Fibroblast of lung (primary cell): ENCODE results near the gene DEPP1. TPM values are rescaled to one million over a fixed set of nuclear protein-coding genes. Genes with fewer than 3 reads are reported as not detected.

Experiments
- DNase-seq, 2 donors: peaks; one replicate each; pipeline versions ENCODE4 v3.0.0 to v3.0.0-alpha.2; 2010; ENCODE audit warnings: low read depth in 2 of 2
- H2AFZ ChIP-seq: 2 replicates; pipeline ENCODE4 v1.5.1; 2012; ENCODE audit warnings: low read length, control low read depth, inconsistent platforms
- H3K27ac ChIP-seq: 2 replicates; pipeline ENCODE4 v1.5.1; 2011; ENCODE audit warnings: low read length, control low read depth; ENCODE audit not compliant: insufficient read depth
- H3K27me3 ChIP-seq: 2 replicates; pipeline ENCODE4 v1.5.1; 2011; ENCODE audit warnings: mild to moderate bottlenecking, low read length; ENCODE audit not compliant: control insufficient read depth, insufficient read depth
- H3K36me3 ChIP-seq: 2 replicates; pipeline ENCODE4 v1.5.1; 2011; ENCODE audit warnings: low read length; ENCODE audit not compliant: control insufficient read depth, insufficient read depth
- H3K4me1 ChIP-seq: 2 replicates; pipeline ENCODE4 v1.5.1; 2011; ENCODE audit warnings: low read length; ENCODE audit not compliant: control insufficient read depth, insufficient read depth; ENCODE audit errors: extremely low read depth
- H3K4me2 ChIP-seq: 2 replicates; pipeline ENCODE4 v1.5.1; 2011; ENCODE audit warnings: low read length, control low read depth; ENCODE audit not compliant: insufficient read depth; ENCODE audit errors: extremely low read depth
- H3K4me3 ChIP-seq, 4 experiments: fragments of 200-600 bp in 1 of 4; sonication (generic) in 1 of 4; replicated peaks in 1 of 4; 2 replicates each; pipeline ENCODE4 v1.5.1; 2011 to 2016; ENCODE audit warnings: low read length in 4 of 4, low read depth in 3 of 4, mild to moderate bottlenecking in 3 of 4, control low read depth in 2 of 4, inconsistent platforms in 1 of 4, mixed read lengths in 1 of 4; ENCODE audit not compliant: insufficient read depth in 1 of 4; ENCODE audit errors: control extremely low read depth in 1 of 4
- H3K79me2 ChIP-seq: 2 replicates; pipeline ENCODE4 v1.5.1; 2012; ENCODE audit warnings: mild to moderate bottlenecking, low read length, inconsistent platforms; ENCODE audit not compliant: control insufficient read depth, insufficient read depth
- H3K9ac ChIP-seq: 2 replicates; pipeline ENCODE4 v1.5.1; 2011; ENCODE audit warnings: mild to moderate bottlenecking, low read length, control low read depth; ENCODE audit not compliant: insufficient read depth
- H3K9me3 ChIP-seq: 2 replicates; pipeline ENCODE4 v1.5.1; 2012; ENCODE audit warnings: low read depth, low read length; ENCODE audit not compliant: control insufficient read depth, insufficient read depth
- H4K20me1 ChIP-seq: 2 replicates; pipeline ENCODE4 v1.5.1; 2011; ENCODE audit warnings: low read length; ENCODE audit not compliant: control insufficient read depth, insufficient read depth; ENCODE audit errors: extremely low read depth
- CTCF ChIP-seq, 2 donors: IDR thresholded peaks in 1 of 2; conservative IDR thresholded peaks in 1 of 2; 1 replicate in 1 of 2; 2 replicates in 1 of 2; pipeline ENCODE4 v1.5.1; 2011 to 2012; ENCODE audit warnings: low read length in 2 of 2, control low read depth in 1 of 2, inconsistent platforms in 1 of 2, low read depth in 1 of 2, mild to moderate bottlenecking in 1 of 2
- EZH2 ChIP-seq: IDR thresholded peaks from 2 replicates; pipeline ENCODE4 v1.5.1; 2012; ENCODE audit warnings: low read length, control low read depth, mild to moderate bottlenecking; ENCODE audit errors: missing control alignments
- polyA plus RNA-seq, 2 donors: library from polyadenylated mRNA; depleted of rRNA in 1 of 2; stranded (reverse) in 1 of 2; unstranded in 1 of 2; fragments of >200 nt; gene quantifications; 2 replicates each; pipeline ENCODE4 v1.2.1, GENCODE V29; 2011 to 2012; ENCODE audit warnings: missing spikeins in 1 of 2
- total RNA-seq: library from RNA; depleted of rRNA; stranded (reverse); fragments of >200 nt; gene quantifications from 2 replicates; pipeline ENCODE4 v1.2.1, GENCODE V29; 2014

Gene DEPP1
- total and polyA plus RNA-seq, 2 donors (not counting 1 experiment from before 2014, with no cell fraction given): 30.3 to 120 TPM

- Histone ChIP-seq H3K4me2 (peak overlapping the region; percentile 37), H3K27ac (no peak overlapping the region), H3K9ac (no peak overlapping the region), H3K36me3 (peaks cover under 1% of the 10 kb centered on the region), H3K4me3 (peak overlapping the region in 1 of 4 experiments; percentile 28), H3K9me3 (no peaks in the 10 kb centered on the region), H4K20me1 (no peaks in the 10 kb centered on the region), H3K79me2 (peaks cover under 1% of the 10 kb centered on the region), H3K27me3 (no peaks in the 10 kb centered on the region), H3K4me1 (no peaks in the 10 kb centered on the region), H2AFZ (no peak overlapping the region)
- TF ChIP-seq CTCF (conservative IDR thresholded peaks at IDR 0.05 in 1 of 2, IDR thresholded peaks at IDR 0.05 in 1 of 2; ENCODE audit: low read depth in 1 of 2, low read length in 2 of 2): peak; percentile 71 to 81
- no peak for TF ChIP-seq EZH2
- DNase-seq: peak; percentile 84 to 93
Measured at GRCh38 chr10:45008524-45009161, 30.0 kb upstream of the DEPP1 start.

DNA sequence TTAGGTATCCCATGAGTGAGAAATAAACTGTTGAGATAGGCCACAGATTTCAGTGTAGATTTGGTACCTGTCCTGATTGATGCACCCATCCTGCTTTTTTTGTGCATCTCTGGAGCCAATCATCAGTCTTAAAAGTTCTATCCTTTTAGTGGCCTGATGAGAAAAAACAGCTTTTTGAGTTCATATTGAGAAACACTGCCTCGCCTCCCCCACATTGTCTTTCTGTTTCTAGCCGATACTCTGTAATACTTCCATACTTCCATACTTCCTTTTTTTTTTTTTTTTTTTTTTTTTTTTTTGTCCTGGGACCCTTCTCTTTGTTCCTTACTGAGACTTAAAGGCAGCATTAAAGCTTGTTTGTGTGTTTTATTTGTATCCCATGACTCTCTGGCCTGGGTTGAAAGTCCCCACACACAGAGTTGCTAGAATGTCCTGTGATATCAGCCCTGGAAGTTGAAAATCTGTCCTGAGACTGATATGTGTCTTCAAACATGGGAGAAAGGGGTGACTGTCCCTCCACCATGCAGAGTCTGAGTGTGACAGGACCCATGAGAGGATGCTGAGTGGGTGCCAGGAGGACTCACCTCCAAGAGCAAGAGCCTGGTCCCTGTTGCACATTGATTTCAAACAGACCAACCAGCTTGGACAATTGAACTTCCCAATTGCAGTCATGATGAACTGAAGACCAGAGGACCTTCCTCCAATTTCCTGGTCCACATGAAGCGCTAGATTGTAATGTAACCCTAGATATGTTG is 27.8 kb upstream of the DEPP1 start:
- H3K4me1 ChIP-seq: no peaks in the 10 kb centered on the region
- H3K9me3 ChIP-seq: no peaks in the 10 kb centered on the region
- H4K20me1 ChIP-seq: no peaks in the 10 kb centered on the region
- no peak overlapping the region for H3K4me2 ChIP-seq
- H3K9ac ChIP-seq: no peak overlapping the region
- no peak overlapping the region for H3K4me3 ChIP-seq
- no peaks in the 10 kb centered on the region for H3K27me3 ChIP-seq
- H3K36me3 ChIP-seq: peaks cover 2% of the 10 kb centered on the region
- H2AFZ ChIP-seq: no peak overlapping the region
- no peak overlapping the region for H3K27ac ChIP-seq
- no peak for DNase-seq
- TF ChIP-seq CTCF (conservative IDR thresholded peaks at IDR 0.05 in 1 of 2, IDR thresholded peaks at IDR 0.05 in 1 of 2; ENCODE audit: low read depth in 1 of 2, low read length in 2 of 2) (no peak), EZH2 (no peak)
- H3K79me2 ChIP-seq: peaks cover 15% of the 10 kb centered on the region

DNA sequence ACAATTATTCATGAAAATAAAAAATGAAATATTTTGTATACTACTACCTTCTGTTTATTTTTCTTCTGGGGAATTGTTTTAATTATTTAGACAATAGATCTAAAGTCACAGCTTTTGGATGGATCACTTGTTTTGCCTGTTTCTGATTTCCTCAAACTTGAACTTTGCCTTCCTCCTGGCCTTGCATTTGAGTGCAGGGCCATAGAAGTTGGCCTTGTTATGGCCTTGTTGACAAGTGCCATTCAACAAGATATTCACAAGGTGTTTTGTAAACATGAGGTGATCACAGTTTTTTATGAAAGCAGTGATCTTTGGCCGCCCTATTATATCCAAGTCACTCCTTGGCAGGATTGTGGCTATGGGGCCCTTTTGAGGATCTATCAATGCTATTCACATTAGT is 26.7 kb upstream of the DEPP1 start:
- Histone ChIP-seq H4K20me1 (no peaks in the 10 kb centered on the region), H3K79me2 (peaks cover 17% of the 10 kb centered on the region)
- DNase-seq: no peak

More for the DNA sequence above, 26.7 kb upstream of the DEPP1 start:
- no peaks in the 10 kb centered on the region for H3K4me1 ChIP-seq
- H3K9ac ChIP-seq: no peak overlapping the region
- no peak overlapping the region for H2AFZ ChIP-seq
- no peak overlapping the region for H3K4me3 ChIP-seq
- no peaks in the 10 kb centered on the region for H3K9me3 ChIP-seq
- TF ChIP-seq EZH2 (no peak), CTCF (conservative IDR thresholded peaks at IDR 0.05 in 1 of 2, IDR thresholded peaks at IDR 0.05 in 1 of 2; ENCODE audit: low read depth in 1 of 2, low read length in 2 of 2) (no peak)
- H3K27me3 ChIP-seq: no peaks in the 10 kb centered on the region
- no peak overlapping the region for H3K4me2 ChIP-seq
- no peak overlapping the region for H3K27ac ChIP-seq
- H3K36me3 ChIP-seq: peaks cover 2% of the 10 kb centered on the region
